ENCODE results near the gene NEUROG3.

The NEUROG3 gene, protein sequence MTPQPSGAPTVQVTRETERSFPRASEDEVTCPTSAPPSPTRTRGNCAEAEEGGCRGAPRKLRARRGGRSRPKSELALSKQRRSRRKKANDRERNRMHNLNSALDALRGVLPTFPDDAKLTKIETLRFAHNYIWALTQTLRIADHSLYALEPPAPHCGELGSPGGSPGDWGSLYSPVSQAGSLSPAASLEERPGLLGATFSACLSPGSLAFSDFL

GRCh38 chr10:69573056-69573806 lies at the start of gene NEUROG3:
NEUROG3 (minus strand) TSS chr10:69573422; CDS start chr10:69573043, 379 bp downstream.
- no peak for DNase-seq (ENCODE audit: low read depth)
- no peak within 1 kb of the TSS for H3K4me3 ChIP-seq (ENCODE audit: low read depth, low read length)

GRCh38 chr10:69620625-69621024 lies 47.4 kb upstream of the NEUROG3 start:
- H3K4me3 ChIP-seq (ENCODE audit: low read depth, low read length), result no peak overlapping the region
- no peak for DNase-seq (ENCODE audit: low read depth)

DNA sequence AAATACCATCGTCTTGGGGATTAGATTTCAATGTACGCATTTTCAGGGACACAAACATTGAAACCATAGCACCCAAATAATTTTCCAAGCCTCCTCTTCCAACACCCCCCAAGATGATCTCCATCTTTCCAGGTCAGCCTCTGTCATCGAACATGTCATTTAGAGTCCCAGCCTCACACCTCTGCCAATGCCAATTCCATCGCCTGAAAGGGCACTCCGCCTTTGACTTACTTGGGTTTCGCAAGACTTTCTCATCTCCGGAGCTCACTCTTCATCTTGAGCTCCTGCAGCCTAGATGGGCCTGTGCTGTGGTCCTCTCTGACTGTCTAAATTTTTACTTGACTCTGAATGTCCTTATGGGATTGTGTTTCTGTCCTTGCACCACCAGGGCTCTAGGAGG lies 46.4 kb upstream of the NEUROG3 start:
- no peak for DNase-seq (ENCODE audit: low read depth)
- no peak overlapping the region for H3K4me3 ChIP-seq (ENCODE audit: low read depth, low read length)

- no peak for DNase-seq (ENCODE audit: low read depth)
Observed at GRCh38 chr10:69618746-69619145, 45.5 kb upstream of the NEUROG3 start.

GRCh38 chr10:69616358-69616757 lies 43.1 kb upstream of the NEUROG3 start:
- no peak overlapping the region for H3K4me3 ChIP-seq (ENCODE audit: low read depth, low read length)
- no peak for DNase-seq (ENCODE audit: low read depth)

More at GRCh38 chr10:69618746-69619145, 45.5 kb upstream of the NEUROG3 start:
- H3K4me3 ChIP-seq (ENCODE audit: low read depth, low read length), result no peak overlapping the region

DNA sequence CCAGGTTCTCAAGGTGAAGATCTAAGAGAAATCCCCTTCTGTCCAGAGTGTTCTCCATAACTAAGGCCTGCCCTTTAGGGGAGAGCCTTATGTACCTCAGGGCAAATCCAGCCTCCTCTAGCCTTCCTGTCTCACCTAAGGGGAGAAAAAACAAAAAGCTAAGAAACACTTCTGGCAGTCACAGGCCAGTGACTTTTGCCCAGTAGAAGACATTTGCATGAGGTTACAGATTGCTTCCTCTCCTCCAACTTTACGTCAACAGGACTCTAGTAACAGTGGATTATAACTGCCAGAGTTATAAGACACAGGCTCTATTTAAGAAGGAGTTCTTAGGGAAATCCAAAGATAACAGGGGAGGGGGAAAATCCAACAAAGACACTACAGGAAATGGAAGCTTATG lies 40.9 kb upstream of the NEUROG3 start:
- no peak for DNase-seq (ENCODE audit: low read depth)
- no peak overlapping the region for H3K4me3 ChIP-seq (ENCODE audit: low read depth, low read length)

DNA sequence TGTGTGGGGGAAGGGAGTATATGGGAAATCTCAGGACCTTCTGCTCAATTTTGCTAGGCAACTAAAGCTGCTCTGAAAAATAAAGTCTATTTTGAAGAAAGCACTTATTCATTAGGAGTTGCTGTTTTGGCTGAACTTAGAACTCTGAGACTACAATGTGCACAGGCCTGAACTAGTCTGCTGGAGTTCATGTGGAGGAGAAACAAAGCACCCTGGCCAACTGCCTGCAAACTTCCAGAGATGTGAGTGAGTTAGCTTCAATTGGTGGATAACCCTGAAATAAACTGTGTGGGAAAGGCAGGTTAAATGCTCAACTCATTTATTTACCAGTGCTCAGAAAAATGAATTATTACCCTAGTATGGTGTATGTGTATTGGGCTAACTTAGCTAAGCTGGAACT lies 39.5 kb upstream of the NEUROG3 start:
- no peak for DNase-seq (ENCODE audit: low read depth)
- no peak overlapping the region for H3K4me3 ChIP-seq (ENCODE audit: low read depth, low read length)

GRCh38 chr10:69609077-69609476 lies 35.9 kb upstream of the NEUROG3 start:
- no peak for DNase-seq (ENCODE audit: low read depth)
- no peak overlapping the region for H3K4me3 ChIP-seq (ENCODE audit: low read depth, low read length)

GRCh38 chr10:69600761-69601330 lies 27.6 kb upstream of the NEUROG3 start:
- DNase-seq (ENCODE audit: low read depth), result no peak

DNA sequence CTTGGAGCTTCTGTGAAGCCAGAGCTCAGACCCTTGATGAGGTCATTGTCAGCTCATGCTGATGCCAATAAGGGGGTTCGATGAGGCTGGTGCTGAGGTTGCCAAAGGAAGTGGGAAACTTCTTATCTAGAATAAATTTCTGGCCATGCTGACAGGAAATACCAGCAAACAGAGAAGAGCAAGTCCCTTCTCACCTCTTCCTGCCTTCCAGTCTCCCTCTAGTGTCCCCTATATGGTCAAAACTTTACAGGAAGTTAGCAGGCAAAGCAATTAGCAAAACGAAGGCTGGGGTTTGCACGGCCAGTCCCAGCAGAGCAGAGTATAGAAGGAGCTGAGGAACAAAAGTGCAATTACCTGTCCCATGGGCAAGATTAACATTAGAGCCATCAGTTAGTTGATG lies 15.1 kb upstream of the NEUROG3 start:
- no peak for DNase-seq (ENCODE audit: low read depth)
- no peak overlapping the region for H3K4me3 ChIP-seq (ENCODE audit: low read depth, low read length)

More at GRCh38 chr10:69600761-69601330, 27.6 kb upstream of the NEUROG3 start:
- no peak overlapping the region for H3K4me3 ChIP-seq (ENCODE audit: low read depth, low read length)

DNA sequence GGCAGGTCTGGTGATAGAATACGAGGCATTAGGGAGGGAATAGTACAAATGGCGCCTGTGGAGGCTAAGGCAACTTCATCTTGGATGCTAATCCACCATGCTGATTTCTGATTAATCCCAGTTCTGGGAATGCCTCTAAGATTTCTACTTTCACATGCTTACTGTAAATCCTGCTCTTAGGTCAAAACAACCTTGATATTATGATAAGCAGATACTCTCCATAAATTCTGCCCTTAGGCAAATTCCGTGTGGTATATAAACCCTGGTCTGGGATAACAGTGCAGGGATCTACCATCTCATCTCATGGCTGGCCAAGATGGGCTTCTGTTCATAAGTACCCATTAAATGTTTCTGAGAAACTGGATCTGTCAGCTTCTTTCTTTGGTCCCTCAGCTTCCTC lies 11.4 kb upstream of the NEUROG3 start:
- H3K4me3 ChIP-seq (ENCODE audit: low read depth, low read length), result no peak overlapping the region
- DNase-seq (ENCODE audit: low read depth), result no peak

DNA sequence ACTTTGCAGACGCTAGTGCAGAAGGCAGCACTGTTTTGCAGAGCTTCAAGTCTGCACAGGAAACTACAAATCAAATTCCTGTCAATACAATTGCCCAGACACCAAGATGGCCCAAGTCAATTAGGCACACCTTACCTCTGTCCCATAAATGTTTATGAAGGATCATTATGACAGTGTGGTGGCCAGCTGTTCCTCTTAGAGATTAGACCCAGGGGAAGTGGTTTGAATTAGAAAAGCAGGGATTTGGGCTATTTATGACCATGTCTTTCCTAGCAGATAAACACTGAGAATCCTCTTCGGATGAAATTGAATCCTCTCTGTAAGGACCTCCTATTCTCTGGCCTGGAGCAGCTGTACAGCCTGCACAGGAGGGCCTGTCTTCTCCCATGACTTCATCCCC lies 9.9 kb upstream of the NEUROG3 start:
- no peak overlapping the region for H3K4me3 ChIP-seq (ENCODE audit: low read depth, low read length)
- no peak for DNase-seq (ENCODE audit: low read depth)

GRCh38 chr10:69580435-69580834 lies 7.2 kb upstream of the NEUROG3 start:
- no peak overlapping the region for H3K4me3 ChIP-seq (ENCODE audit: low read depth, low read length)
- DNase-seq (ENCODE audit: low read depth), result no peak

DNA sequence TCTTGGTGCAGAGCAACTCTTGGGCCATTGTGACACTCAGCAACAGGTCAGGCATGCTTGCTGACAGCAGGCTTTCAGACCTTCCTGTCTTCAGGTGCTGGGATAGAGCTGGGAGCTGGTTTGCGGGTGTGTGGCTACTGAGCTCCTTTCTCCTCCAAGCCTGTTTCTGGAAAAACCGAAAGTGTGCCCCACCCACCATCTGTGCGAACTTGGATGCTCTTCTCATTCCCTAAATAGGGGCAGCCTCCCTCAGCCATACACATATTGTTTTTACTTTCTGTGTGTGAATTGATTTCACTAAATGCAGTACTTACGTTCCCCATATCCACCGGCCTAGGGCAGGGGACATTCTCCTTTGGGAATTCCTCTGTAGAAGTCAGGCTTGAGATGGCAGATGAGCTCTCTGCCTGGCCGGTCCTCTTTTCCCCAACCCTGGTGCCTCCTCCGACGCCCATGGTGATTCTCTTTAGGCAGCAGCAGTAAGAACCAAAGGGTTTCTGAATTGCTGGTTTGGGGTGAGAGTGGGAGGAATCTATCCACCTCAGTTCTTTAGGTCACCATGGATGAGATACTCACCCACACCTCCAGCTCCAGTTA lies 6.3 kb upstream of the NEUROG3 start:
- no peak overlapping the region for H3K4me3 ChIP-seq (ENCODE audit: low read depth, low read length)
- DNase-seq (ENCODE audit: low read depth), result no peak

DNA sequence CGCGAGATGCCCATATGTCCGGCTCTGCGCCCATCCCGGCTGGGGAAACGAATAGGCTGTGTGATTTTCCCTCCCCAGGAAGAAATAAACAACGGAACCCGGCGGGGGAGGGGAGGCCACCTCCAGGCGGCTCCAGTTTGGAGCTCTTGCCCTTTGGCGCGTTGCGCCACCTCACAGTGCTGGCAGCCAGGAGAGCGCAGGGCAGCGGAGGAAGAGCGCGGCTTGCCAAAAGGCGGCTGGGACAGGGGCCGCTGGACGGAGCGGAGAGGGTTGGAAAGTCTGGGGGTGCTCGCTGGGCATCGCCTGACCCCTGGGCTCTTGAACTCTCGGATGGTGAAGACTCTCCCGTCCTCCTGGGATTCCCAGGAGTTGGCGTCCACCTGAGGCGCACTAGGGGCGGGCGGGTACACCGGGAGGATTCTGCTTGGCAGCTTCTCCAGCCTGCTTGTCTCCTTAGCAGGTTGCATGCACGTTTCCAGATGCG lies 5.3 kb upstream of the NEUROG3 start:
- DNase-seq (ENCODE audit: low read depth), result no peak

DNA sequence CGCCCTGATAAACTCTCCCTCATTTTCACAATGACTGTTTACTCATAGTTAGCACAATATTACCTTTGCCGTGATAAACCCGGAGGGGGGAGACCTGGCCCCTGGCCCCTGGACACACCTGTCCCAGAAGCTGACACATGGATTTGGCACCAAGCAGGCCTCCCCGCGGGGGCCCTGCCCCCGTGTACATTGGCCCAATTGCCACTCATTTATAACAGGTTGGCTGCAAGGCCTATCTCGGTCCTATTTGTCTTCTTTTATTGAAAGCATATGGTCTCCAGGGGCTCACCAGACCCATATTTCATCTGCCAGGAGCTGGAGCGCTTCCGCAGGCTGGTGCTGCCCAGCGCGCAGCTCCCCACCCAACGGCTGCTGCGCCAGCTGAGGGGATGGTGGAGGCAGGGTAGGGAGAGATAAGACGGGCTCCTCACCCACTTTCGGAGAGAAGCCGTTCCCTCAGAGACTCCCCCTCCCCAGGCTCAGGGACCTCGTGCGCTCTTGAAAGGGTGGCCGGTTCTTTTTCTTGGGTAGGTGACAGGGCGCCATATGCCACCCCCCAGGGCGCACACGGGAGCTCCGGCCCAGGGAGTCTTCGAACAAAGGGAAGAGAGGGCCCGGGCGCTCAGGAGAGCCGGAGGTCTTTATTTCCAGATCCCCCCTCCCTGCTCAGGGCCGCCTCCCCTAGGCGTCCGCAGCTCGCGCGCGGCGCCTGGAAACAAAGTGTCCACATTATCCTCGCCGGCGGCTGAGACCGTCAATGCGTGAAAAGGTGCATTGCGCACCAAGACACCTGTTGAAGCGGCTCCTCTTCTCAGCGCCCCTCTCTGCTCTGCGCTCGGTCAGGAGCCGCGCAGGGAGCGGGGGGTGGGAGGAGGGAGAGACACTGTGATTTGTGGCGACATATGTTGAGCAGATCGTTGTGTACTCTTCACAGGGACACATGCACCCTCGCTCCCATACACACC lies 4.3 kb upstream of the NEUROG3 start:
- H3K4me3 ChIP-seq (ENCODE audit: low read depth, low read length), result no peak overlapping the region
- no peak for DNase-seq (ENCODE audit: low read depth)

More for the DNA sequence above, 5.3 kb upstream of the NEUROG3 start:
- H3K4me3 ChIP-seq (ENCODE audit: low read depth, low read length), result no peak overlapping the region

GRCh38 chr10:69576334-69577011 lies 3.3 kb upstream of the NEUROG3 start:
- no peak overlapping the region for H3K4me3 ChIP-seq (ENCODE audit: low read depth, low read length)
- DNase-seq (ENCODE audit: low read depth), result no peak

- DNase-seq (ENCODE audit: low read depth), result no peak
Observed at GRCh38 chr10:69575164-69575722, 2.0 kb upstream of the NEUROG3 start.

More at GRCh38 chr10:69575164-69575722, 2.0 kb upstream of the NEUROG3 start:
- no peak overlapping the region for H3K4me3 ChIP-seq (ENCODE audit: low read depth, low read length)
